Natural killer cell (primary cell): ENCODE measurements around the gene ITGB4. TPM values are rescaled to one million over a fixed set of nuclear protein-coding genes. Genes with fewer than 3 reads are reported as not detected.

Source experiments
- ATAC-seq, 3 donors: fragments of 150-1000 bp in 2 of 3; fragments of 200-7000 bp in 1 of 3; cut with Tn5 transposase; 1 replicate in 1 of 3; 2 replicates in 2 of 3; pipeline ENCODE4 v1.10.0; 2021; ENCODE audit warnings: mild to moderate bottlenecking in 2 of 3, moderate library complexity in 2 of 3
- DNase-seq, 2 donors: peaks; one replicate each; pipeline versions ENCODE4 v3.0.0 to v3.0.0-alpha.2; 2013 to 2021; ENCODE audit warnings: mixed read lengths in 1 of 2
- H3K27ac ChIP-seq: one replicate; pipeline ENCODE4 v1.5.1; 2013; ENCODE audit warnings: mild to moderate bottlenecking, low read length
- H3K27me3 ChIP-seq: one replicate; pipeline ENCODE4 v1.6.1; 2013; ENCODE audit warnings: low read length; ENCODE audit not compliant: control insufficient read depth, insufficient read depth
- H3K36me3 ChIP-seq: one replicate; pipeline ENCODE4 v1.6.1; 2013; ENCODE audit warnings: low read length; ENCODE audit not compliant: control insufficient read depth, insufficient read depth
- H3K4me1 ChIP-seq: one replicate; pipeline ENCODE4 v1.6.1; 2013; ENCODE audit warnings: low read length; ENCODE audit not compliant: control insufficient read depth, insufficient read depth
- H3K4me3 ChIP-seq: one replicate; pipeline ENCODE4 v1.5.1; 2013; ENCODE audit warnings: low read length
- H3K9me3 ChIP-seq: one replicate; pipeline ENCODE4 v1.6.1; 2013; ENCODE audit warnings: low read length; ENCODE audit not compliant: control insufficient read depth, insufficient read depth
- H3K27ac Mint-ChIP-seq, 2 donors: one replicate each; pipeline ENCODE4 v1.8.0; 2022; ENCODE audit warnings: mild to moderate bottlenecking in 2 of 2, mixed read lengths in 2 of 2, moderate library complexity in 1 of 2
- H3K27me3 Mint-ChIP-seq, 2 donors: one replicate each; pipeline ENCODE4 v1.8.0; 2022; ENCODE audit warnings: low read depth in 2 of 2, mixed read lengths in 2 of 2
- H3K36me3 Mint-ChIP-seq: one replicate; pipeline ENCODE4 v1.8.0; 2022; ENCODE audit warnings: mixed read lengths
- H3K4me1 Mint-ChIP-seq, 2 donors: one replicate each; pipeline ENCODE4 v1.8.0; 2022; ENCODE audit warnings: mixed read lengths in 2 of 2
- H3K4me3 Mint-ChIP-seq: one replicate; pipeline ENCODE4 v1.8.0; 2022; ENCODE audit warnings: mild to moderate bottlenecking, moderate library complexity, mixed read lengths
- H3K9me3 Mint-ChIP-seq, 2 donors: one replicate each; pipeline ENCODE4 v1.8.0; 2022; ENCODE audit warnings: mixed read lengths in 2 of 2
- WGBS: methylation state at CpG from one replicate; pipeline ENCODE4 v1.1.7; 2013; ENCODE audit warnings: missing lambda C conversion rate; ENCODE audit not compliant: insufficient coverage; 5-methylcytosine and 5-hydroxymethylcytosine counted together
- intact Hi-C: fragments of 100-400 bp; cut with micrococcal nuclease; formaldehyde crosslinking; loops from one replicate; pipeline ENCODE4 v1.14.2; 2022
- total RNA-seq, 4 donors: library from RNA; stranded (reverse); fragments of 120-200 nt in 1 of 4; gene quantifications; one replicate each; pipeline versions ENCODE4 v1.2.3 to v1.2.4, GENCODE V29; 2013 to 2022
- TF ChIP-seq, protein P1 (sequence below): fragments of 200-600 bp; IDR thresholded peaks from one replicate; pipeline ENCODE4 v1.8.0; 2022; ENCODE audit warnings: antibody characterized with exemption

The ITGB4 gene
- total RNA-seq, 3 donors from 2014 or later (not counting 1 experiment from before 2014, with no cell fraction given) = 0.38 to 1.0 (median 0.68) TPM

DNA sequence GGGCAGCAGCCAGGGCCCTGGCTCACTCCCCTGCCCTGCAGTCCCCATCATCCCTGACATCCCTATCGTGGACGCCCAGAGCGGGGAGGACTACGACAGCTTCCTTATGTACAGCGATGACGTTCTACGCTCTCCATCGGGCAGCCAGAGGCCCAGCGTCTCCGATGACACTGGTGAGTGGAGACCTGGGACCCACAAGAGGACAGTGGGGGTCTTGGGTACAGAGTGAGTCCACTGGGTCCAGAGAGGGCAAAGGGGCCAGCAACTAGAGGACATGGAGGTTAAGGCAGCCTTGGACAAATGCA, 31.1 kb downstream of the ITGB4 start:
- no peak overlapping the region for H3K4me3 ChIP-seq
- no peak overlapping the region for H3K27ac Mint-ChIP-seq

GRCh38 chr17:75752802-75753513, 31.7 kb downstream of the ITGB4 start:
- Mint-ChIP-seq H3K27me3 (peaks cover 0 to under 1% of the 10 kb centered on the region in 2 donors), H3K4me3 (peak overlapping the region; percentile 69), H3K27ac (no peak overlapping the region), H3K36me3 (no peaks in the 10 kb centered on the region), H3K4me1 (peaks cover 11 to 15% of the 10 kb centered on the region in 2 donors), H3K9me3 (no peaks in the 10 kb centered on the region)
- H3K4me1 ChIP-seq = peaks cover 34% of the 10 kb centered on the region
- TF ChIP-seq, protein P1, sequence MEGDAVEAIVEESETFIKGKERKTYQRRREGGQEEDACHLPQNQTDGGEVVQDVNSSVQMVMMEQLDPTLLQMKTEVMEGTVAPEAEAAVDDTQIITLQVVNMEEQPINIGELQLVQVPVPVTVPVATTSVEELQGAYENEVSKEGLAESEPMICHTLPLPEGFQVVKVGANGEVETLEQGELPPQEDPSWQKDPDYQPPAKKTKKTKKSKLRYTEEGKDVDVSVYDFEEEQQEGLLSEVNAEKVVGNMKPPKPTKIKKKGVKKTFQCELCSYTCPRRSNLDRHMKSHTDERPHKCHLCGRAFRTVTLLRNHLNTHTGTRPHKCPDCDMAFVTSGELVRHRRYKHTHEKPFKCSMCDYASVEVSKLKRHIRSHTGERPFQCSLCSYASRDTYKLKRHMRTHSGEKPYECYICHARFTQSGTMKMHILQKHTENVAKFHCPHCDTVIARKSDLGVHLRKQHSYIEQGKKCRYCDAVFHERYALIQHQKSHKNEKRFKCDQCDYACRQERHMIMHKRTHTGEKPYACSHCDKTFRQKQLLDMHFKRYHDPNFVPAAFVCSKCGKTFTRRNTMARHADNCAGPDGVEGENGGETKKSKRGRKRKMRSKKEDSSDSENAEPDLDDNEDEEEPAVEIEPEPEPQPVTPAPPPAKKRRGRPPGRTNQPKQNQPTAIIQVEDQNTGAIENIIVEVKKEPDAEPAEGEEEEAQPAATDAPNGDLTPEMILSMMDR = no peak
- intact Hi-C loops = no loop called here
- ATAC-seq (no peak), DNase-seq (peak in 1 of 2 donors; percentile 42)
- 65% methylated on average over 19 of the region's 19 CpGs for WGBS
- no peaks in the 10 kb centered on the region for H3K27me3 ChIP-seq
- no peak overlapping the region for H3K27ac ChIP-seq
- peak overlapping the region; percentile 39 for H3K4me3 ChIP-seq
- no peaks in the 10 kb centered on the region for H3K36me3 ChIP-seq
- no peaks in the 10 kb centered on the region for H3K9me3 ChIP-seq

More for the DNA sequence above, 31.1 kb downstream of the ITGB4 start:
- no peak for DNase-seq
- intact Hi-C loops = no loop called here
- ATAC-seq = no peak
- Histone ChIP-seq H3K4me1 (peaks cover 38% of the 10 kb centered on the region), H3K36me3 (no peaks in the 10 kb centered on the region), H3K9me3 (no peaks in the 10 kb centered on the region), H3K27ac (no peak overlapping the region), H3K27me3 (no peaks in the 10 kb centered on the region)
- H3K36me3 Mint-ChIP-seq = no peaks in the 10 kb centered on the region
- 95% methylated on average over 10 of the region's 10 CpGs for WGBS
- TF ChIP-seq, protein P1 = no peak
- H3K4me1 Mint-ChIP-seq = peaks cover 16 to 20% of the 10 kb centered on the region in 2 donors
- H3K4me3 Mint-ChIP-seq = peak overlapping the region; percentile 35
- H3K27me3 Mint-ChIP-seq = peaks cover 3 to 7% of the 10 kb centered on the region in 2 donors
- no peaks in the 10 kb centered on the region for H3K9me3 Mint-ChIP-seq

DNA sequence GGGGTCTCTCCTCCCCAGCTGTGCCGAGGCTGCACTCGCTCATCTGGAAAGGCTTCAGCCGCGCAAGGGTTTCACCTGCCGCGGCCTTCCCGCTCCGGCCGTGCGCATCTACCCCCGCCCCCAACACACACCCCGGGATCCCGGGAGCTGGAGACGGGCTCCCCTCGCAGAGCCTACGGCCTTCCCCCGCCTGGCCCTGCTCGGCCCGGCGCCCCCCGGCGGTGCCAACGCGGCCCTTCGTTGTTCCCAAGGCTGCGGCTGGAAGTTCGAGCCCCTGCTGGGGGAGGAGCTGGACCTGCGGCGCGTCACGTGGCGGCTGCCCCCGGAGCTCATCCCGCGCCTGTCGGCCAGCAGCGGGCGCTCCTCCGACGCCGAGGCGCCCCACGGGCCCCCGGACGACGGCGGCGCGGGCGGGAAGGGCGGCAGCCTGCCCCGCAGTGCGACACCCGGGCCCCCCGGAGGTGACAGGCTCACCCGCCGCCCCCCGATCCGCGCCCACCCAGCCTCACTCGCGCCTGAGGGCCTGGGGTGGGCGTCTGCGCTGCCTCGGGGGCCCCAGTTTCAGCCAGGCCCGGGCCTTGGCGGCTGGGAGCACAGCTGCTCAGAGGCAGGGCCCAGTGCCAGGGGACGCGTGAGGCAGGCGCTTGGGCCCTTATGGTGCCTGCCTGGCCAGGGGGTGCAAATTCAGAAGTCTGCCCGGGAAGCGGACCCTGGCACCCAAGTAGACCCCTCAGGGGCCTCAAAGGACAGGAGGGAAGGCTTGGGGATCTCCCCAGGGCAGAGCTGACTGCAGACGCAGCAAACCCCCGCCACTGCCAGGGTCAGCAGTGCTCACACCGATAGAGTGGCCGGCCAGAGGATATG, 32.5 kb downstream of the ITGB4 start:
- H3K4me1 Mint-ChIP-seq = peaks cover 11 to 14% of the 10 kb centered on the region in 2 donors
- Histone ChIP-seq H3K9me3 (no peaks in the 10 kb centered on the region), H3K27me3 (no peaks in the 10 kb centered on the region), H3K27ac (no peak overlapping the region), H3K4me1 (peaks cover 33% of the 10 kb centered on the region), H3K4me3 (peak overlapping the region; percentile 39), H3K36me3 (no peaks in the 10 kb centered on the region)
- no peaks in the 10 kb centered on the region for H3K9me3 Mint-ChIP-seq
- H3K27ac Mint-ChIP-seq = no peak overlapping the region
- H3K27me3 Mint-ChIP-seq = no peaks in the 10 kb centered on the region
- no peak overlapping the region for H3K4me3 Mint-ChIP-seq
- 7% methylated on average over 76 of the region's 76 CpGs for WGBS
- no peaks in the 10 kb centered on the region for H3K36me3 Mint-ChIP-seq
- intact Hi-C loops = no loop called here
- TF ChIP-seq, protein P1 = peak; percentile 72
- peak; percentile 85 to 91 (median 90) for ATAC-seq
- peak; percentile 74 to 88 for DNase-seq
